Osteoblast (primary cell): ENCODE data around the gene RPS18. TPM values are rescaled to one million over a fixed set of nuclear protein-coding genes. Genes with fewer than 3 reads are reported as not detected.
A peak's percentile ranks its signal among the peaks of the same experiment; 100 is the strongest.

Experiments used
- DNase-seq: peaks from one replicate; pipeline ENCODE4 v3.0.0; 2011; ENCODE audit warnings: low spot score, mixed read lengths; ENCODE audit not compliant: insufficient read length; ENCODE audit errors: missing footprints
- H2AFZ ChIP-seq: 2 replicates; pipeline ENCODE4 v1.6.0; 2011; ENCODE audit warnings: mild to moderate bottlenecking, low read length
- H3K27ac ChIP-seq: 2 replicates; pipeline ENCODE4 v1.5.1; 2011; ENCODE audit warnings: mild to moderate bottlenecking, low read depth, low read length, moderate library complexity
- H3K27me3 ChIP-seq: 2 replicates; pipeline ENCODE4 v1.6.0; 2012; ENCODE audit warnings: mild to moderate bottlenecking, control low read depth, inconsistent platforms, low read length, moderate library complexity; ENCODE audit not compliant: insufficient read depth
- H3K36me3 ChIP-seq: 2 replicates; pipeline ENCODE4 v1.5.1; 2011; ENCODE audit warnings: mild to moderate bottlenecking, low read length, control low read depth, moderate library complexity; ENCODE audit not compliant: insufficient read depth
- H3K4me1 ChIP-seq: 2 replicates; pipeline ENCODE4 v1.5.1; 2011; ENCODE audit warnings: mild to moderate bottlenecking, low read length, control low read depth, moderate library complexity; ENCODE audit not compliant: insufficient read depth
- H3K4me2 ChIP-seq: 2 replicates; pipeline ENCODE4 v1.6.0; 2011; ENCODE audit warnings: mild to moderate bottlenecking, low read length; ENCODE audit not compliant: insufficient read depth
- H3K4me3 ChIP-seq: fragments of 200-600 bp; sonication (generic); 3 replicates; pipeline ENCODE4 v1.5.1; 2012; ENCODE audit warnings: mild to moderate bottlenecking, low read length, inconsistent platforms; ENCODE audit not compliant: insufficient read depth
- H3K79me2 ChIP-seq: 2 replicates; pipeline ENCODE4 v1.6.0; 2012; ENCODE audit warnings: mild to moderate bottlenecking, low read length, control low read depth, inconsistent platforms; ENCODE audit not compliant: insufficient read depth
- H3K9me3 ChIP-seq: 2 replicates; pipeline ENCODE4 v1.5.1; 2011; ENCODE audit warnings: low read depth, low read length, control low read depth
- H4K20me1 ChIP-seq: 2 replicates; pipeline ENCODE4 v1.6.0; 2012; ENCODE audit warnings: mild to moderate bottlenecking, low read length, control low read depth; ENCODE audit not compliant: insufficient read depth
- CTCF ChIP-seq: IDR thresholded peaks from 2 replicates; pipeline ENCODE4 v1.5.1; 2011; ENCODE audit warnings: mild to moderate bottlenecking, low read depth, low read length, moderate library complexity; ENCODE audit errors: extremely low read depth
- total RNA-seq: library from RNA; depleted of rRNA; stranded (reverse); fragments of >200 nt; gene quantifications from 2 replicates; pipeline ENCODE4 v1.2.3, GENCODE V29; 2012

Gene RPS18
- total RNA-seq, 1 donor = 1,994 TPM

GRCh38 chr6:33247977-33248642 lies 23.8 kb upstream of the RPS18 start:
- Histone ChIP-seq H3K36me3 (peaks cover 7% of the 10 kb centered on the region), H2AFZ (peak overlapping the region; percentile 88), H4K20me1 (no peaks in the 10 kb centered on the region), H3K27ac (peak overlapping the region; percentile 95), H3K4me2 (peak overlapping the region; percentile 95), H3K79me2 (peaks cover 10% of the 10 kb centered on the region), H3K27me3 (no peaks in the 10 kb centered on the region), H3K4me3 (peak overlapping the region; percentile 74), H3K4me1 (peaks cover 44% of the 10 kb centered on the region), H3K9me3 (no peaks in the 10 kb centered on the region)
- peak; percentile 88 for TF ChIP-seq CTCF
- peak; percentile 92 for DNase-seq

GRCh38 chr6:33248643-33248931 lies 23.3 kb upstream of the RPS18 start:
- peak overlapping the region; percentile 95 for H3K4me2 ChIP-seq
- H3K36me3 ChIP-seq = peaks cover 7% of the 10 kb centered on the region
- H2AFZ ChIP-seq = peak overlapping the region; percentile 84
- H3K27me3 ChIP-seq = no peaks in the 10 kb centered on the region
- H3K4me1 ChIP-seq = peaks cover 44% of the 10 kb centered on the region
- no peak for DNase-seq
- no peaks in the 10 kb centered on the region for H3K9me3 ChIP-seq
- peak overlapping the region; percentile 74 for H3K4me3 ChIP-seq
- no peaks in the 10 kb centered on the region for H4K20me1 ChIP-seq
- H3K27ac ChIP-seq = peak overlapping the region; percentile 95
- TF ChIP-seq CTCF = peak; percentile 4
- peaks cover 10% of the 10 kb centered on the region for H3K79me2 ChIP-seq

- peak overlapping the region; percentile 74 for H3K4me3 ChIP-seq
- DNase-seq = peak; percentile 94
- H3K27ac ChIP-seq = peak overlapping the region; percentile 95
- H4K20me1 ChIP-seq = no peaks in the 10 kb centered on the region
- no peaks in the 10 kb centered on the region for H3K27me3 ChIP-seq
- H3K9me3 ChIP-seq = no peaks in the 10 kb centered on the region
- H2AFZ ChIP-seq = peak overlapping the region; percentile 84
- no peak for TF ChIP-seq CTCF
- H3K4me1 ChIP-seq = peaks cover 44% of the 10 kb centered on the region
- H3K36me3 ChIP-seq = peaks cover 7% of the 10 kb centered on the region
- peak overlapping the region; percentile 95 for H3K4me2 ChIP-seq
- H3K79me2 ChIP-seq = peaks cover 10% of the 10 kb centered on the region
Observed at GRCh38 chr6:33248932-33249731, 22.7 kb upstream of the RPS18 start.
